Stomach (tissue), 4 donors: ENCODE measurements around the gene FMN1.

Experiments used
- CTCF ChIP-seq, 7 experiments: fragments of 450-650 bp in 4 of 7; fragments of 200-600 bp in 3 of 7; sonication (generic) in 3 of 7; IDR thresholded peaks; one replicate each; pipeline ENCODE4 v1.5.1; 2016 to 2019; ENCODE audit warnings: antibody characterized with exemption in 7 of 7, control low read depth in 2 of 7, mild to moderate bottlenecking in 1 of 7
- EP300 ChIP-seq: sonication (generic); formaldehyde crosslinking; IDR thresholded peaks from one replicate; pipeline ENCODE4 v1.6.1; 2017; ENCODE audit warnings: antibody characterized with exemption
- POLR2A ChIP-seq, 4 donors: fragments of 450-650 bp; IDR thresholded peaks; one replicate each; pipeline ENCODE4 v1.6.1; 2016; ENCODE audit warnings: antibody characterized with exemption in 4 of 4, control low read depth in 2 of 4, mild to moderate bottlenecking in 1 of 4, moderate library complexity in 1 of 4
- POLR2AphosphoS5 ChIP-seq, 3 donors: sonication (generic); formaldehyde crosslinking; IDR thresholded peaks; one replicate each; pipeline ENCODE4 v1.6.1; 2016; ENCODE audit warnings: antibody characterized with exemption in 3 of 3

GRCh38 chr15:33022629-33023028 lies 171.9 kb downstream of the FMN1 start:
- TF ChIP-seq POLR2AphosphoS5 (IDR thresholded peaks at IDR 0.05) (no peak), CTCF (IDR thresholded peaks at IDR 0.05) (no peak), POLR2A (IDR thresholded peaks at IDR 0.05) (no peak), EP300 (no peak)
